ENCODE data around the gene ABCA4.
"Not testable (repeated sequence)": the region's sequence is repeated elsewhere in the genome, so short reads cannot be mapped to it uniquely, and the experiment has no call there.

The ABCA4 gene

DNA sequence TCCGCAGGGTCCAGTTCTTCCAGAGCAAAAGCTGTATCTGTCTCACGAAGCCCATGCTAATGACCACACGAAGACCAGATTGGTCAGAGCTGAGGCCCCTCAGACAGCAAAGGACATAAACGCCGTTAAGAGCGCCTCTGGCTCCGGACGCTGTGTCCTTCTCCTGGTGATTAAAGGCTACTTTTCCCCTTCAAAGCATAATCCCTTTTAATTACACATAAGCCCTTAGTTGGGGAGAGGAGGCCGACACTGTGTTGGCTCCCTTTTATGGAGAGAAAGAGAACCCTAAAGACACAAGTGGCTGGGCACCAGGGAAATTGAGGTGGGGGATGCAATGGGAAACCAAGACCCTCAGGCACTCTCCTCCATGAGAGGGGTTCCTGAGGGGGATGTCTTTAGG lies at the start of gene ABCA4:
ABCA4 (minus strand) TSS at position 158 of the 400 bp plus-strand sequence; CDS start at position 55, 103 bp downstream.
- Histone ChIP-seq H3F3A (ENCODE audit: insufficient read depth, low read length) (no peaks in the 10 kb centered on the region), H3K27ac (ENCODE audit: low read length) (no peak within 1 kb of the TSS), H3K9me3 (replicated peaks; ENCODE audit: insufficient read depth, low read length) (no peaks in the 10 kb centered on the region), H3K4me2 (ENCODE audit: low read depth, low read length) (no peak within 1 kb of the TSS), H3K9me2 (replicated peaks; ENCODE audit: insufficient read depth, low read length) (no peaks in the 10 kb centered on the region), H3K27me3 (replicated peaks; ENCODE audit: insufficient read depth, low read length) (peaks cover 6% of the 10 kb centered on the region), H4K20me1 (ENCODE audit: insufficient read depth, low read length) (no peaks in the 10 kb centered on the region), H3K9ac (ENCODE audit: low read length) (no peak within 1 kb of the TSS), H3K36me3 (replicated peaks; ENCODE audit: insufficient read depth, low read length) (no peaks in the 10 kb centered on the region), H3K4me1 (ENCODE audit: low read length) (no peaks in the 10 kb centered on the region), H3K79me2 (ENCODE audit: low read length) (no peaks in the 10 kb centered on the region), H3K4me3 (ENCODE audit: low read length) (no peak within 1 kb of the TSS), H2AFZ (ENCODE audit: low read length) (no peak within 1 kb of the TSS)
- no peak for DNase-seq
- no peak for TF ChIP-seq EZH2 (optimal IDR thresholded peaks at IDR 0.05; ENCODE audit: low read depth, low read length)
- TF ChIP-seq EZH2phosphoT487 (IDR thresholded peaks at IDR 0.05; ENCODE audit: low read length), result no peak
- TF ChIP-seq, protein P1, sequence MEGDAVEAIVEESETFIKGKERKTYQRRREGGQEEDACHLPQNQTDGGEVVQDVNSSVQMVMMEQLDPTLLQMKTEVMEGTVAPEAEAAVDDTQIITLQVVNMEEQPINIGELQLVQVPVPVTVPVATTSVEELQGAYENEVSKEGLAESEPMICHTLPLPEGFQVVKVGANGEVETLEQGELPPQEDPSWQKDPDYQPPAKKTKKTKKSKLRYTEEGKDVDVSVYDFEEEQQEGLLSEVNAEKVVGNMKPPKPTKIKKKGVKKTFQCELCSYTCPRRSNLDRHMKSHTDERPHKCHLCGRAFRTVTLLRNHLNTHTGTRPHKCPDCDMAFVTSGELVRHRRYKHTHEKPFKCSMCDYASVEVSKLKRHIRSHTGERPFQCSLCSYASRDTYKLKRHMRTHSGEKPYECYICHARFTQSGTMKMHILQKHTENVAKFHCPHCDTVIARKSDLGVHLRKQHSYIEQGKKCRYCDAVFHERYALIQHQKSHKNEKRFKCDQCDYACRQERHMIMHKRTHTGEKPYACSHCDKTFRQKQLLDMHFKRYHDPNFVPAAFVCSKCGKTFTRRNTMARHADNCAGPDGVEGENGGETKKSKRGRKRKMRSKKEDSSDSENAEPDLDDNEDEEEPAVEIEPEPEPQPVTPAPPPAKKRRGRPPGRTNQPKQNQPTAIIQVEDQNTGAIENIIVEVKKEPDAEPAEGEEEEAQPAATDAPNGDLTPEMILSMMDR (IDR thresholded peaks at IDR 0.05; ENCODE audit: low read length), result no peak

DNA sequence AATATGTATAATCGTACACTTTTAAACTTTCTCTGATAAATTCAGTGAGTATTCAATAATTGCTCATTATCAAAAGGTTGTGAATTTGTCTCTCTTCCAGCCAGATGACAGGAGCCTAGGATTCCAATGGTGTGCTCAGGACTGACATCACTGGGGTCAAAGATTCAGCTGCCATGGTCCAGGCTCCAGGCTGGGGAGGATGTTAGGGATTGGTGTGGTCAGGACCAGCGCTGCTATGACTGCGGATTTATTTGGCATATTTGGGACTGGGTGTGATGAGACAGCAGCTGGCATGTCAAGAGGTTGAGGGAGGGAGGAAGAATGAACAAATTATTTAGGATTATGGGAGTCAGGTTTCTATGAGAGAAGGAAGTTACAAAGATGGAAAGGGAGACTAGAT lies 48.2 kb upstream of the ABCA4 start:
- no peaks in the 10 kb centered on the region for H3F3A ChIP-seq (ENCODE audit: insufficient read depth, low read length)
- DNase-seq, result no peak
- TF ChIP-seq, protein P1 (IDR thresholded peaks at IDR 0.05; ENCODE audit: low read length), result no peak
- no peak for TF ChIP-seq EZH2 (optimal IDR thresholded peaks at IDR 0.05; ENCODE audit: low read depth, low read length)
- no peak for TF ChIP-seq EZH2phosphoT487 (IDR thresholded peaks at IDR 0.05; ENCODE audit: low read length)

DNA sequence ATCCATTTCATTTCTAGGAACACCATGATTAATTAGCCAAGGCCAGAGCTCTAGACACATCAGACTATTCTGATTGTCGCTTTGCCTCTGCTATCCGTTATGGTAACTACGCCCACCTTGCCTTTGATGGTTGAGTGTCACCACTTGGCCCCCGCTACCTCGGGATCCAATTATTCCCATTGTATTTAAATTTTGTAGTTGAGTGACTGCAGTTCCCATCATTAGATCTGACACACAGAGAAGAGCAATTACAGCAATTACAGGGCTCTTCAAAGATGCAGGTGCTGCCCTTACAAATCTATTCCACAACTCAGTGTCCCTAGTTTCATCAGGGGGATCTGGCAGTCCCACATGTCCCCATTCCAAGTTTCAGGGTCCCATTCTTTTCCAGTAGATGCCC lies 44.9 kb upstream of the ABCA4 start:
- H3K27me3 ChIP-seq (replicated peaks; ENCODE audit: insufficient read depth, low read length), result no peaks in the 10 kb centered on the region
- H3K9me3 ChIP-seq (replicated peaks; ENCODE audit: insufficient read depth, low read length), result no peaks in the 10 kb centered on the region
- H2AFZ ChIP-seq (ENCODE audit: low read length), result no peak overlapping the region

More for the DNA sequence above, 48.2 kb upstream of the ABCA4 start:
- Histone ChIP-seq H3K36me3 (replicated peaks; ENCODE audit: insufficient read depth, low read length) (no peaks in the 10 kb centered on the region), H3K9me2 (replicated peaks; ENCODE audit: insufficient read depth, low read length) (no peaks in the 10 kb centered on the region), H2AFZ (ENCODE audit: low read length) (no peak overlapping the region), H3K9ac (ENCODE audit: low read length) (no peak overlapping the region), H3K27ac (ENCODE audit: low read length) (no peak overlapping the region), H3K27me3 (replicated peaks; ENCODE audit: insufficient read depth, low read length) (no peaks in the 10 kb centered on the region), H4K20me1 (ENCODE audit: insufficient read depth, low read length) (no peaks in the 10 kb centered on the region), H3K9me3 (replicated peaks; ENCODE audit: insufficient read depth, low read length) (no peaks in the 10 kb centered on the region), H3K4me3 (ENCODE audit: low read length) (no peak overlapping the region), H3K79me2 (ENCODE audit: low read length) (no peaks in the 10 kb centered on the region), H3K4me1 (ENCODE audit: low read length) (no peaks in the 10 kb centered on the region; the same call in 1 of the 2 replicates), H3K4me2 (ENCODE audit: low read depth, low read length) (no peak overlapping the region)

DNA sequence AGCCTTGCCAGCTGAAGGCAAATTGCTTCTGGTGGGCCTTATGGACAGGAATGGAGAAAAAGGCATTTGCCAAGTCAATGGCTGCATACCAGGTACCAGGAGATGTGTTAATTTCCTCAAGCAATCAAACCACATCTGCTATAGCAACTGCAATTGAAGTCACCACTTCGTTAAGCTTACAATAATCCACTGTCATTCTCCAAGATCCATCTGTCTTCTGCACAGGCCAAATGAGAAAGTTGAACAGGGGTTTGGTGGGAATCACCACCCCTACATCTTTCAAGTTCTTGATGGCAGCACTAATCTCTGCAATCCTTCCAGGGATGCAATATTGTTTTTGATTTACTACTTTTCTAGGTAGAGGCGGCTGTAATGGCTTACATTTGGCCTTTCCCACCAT lies 43.9 kb upstream of the ABCA4 start:
- not testable (repeated sequence) for H3K36me3 ChIP-seq (replicated peaks; ENCODE audit: insufficient read depth, low read length); H3K27me3 ChIP-seq (replicated peaks; ENCODE audit: insufficient read depth, low read length); H3K9me3 ChIP-seq (replicated peaks; ENCODE audit: insufficient read depth, low read length); H3K79me2 ChIP-seq (ENCODE audit: low read length); H4K20me1 ChIP-seq (ENCODE audit: insufficient read depth, low read length); H3F3A ChIP-seq (ENCODE audit: insufficient read depth, low read length); H3K9ac ChIP-seq (ENCODE audit: low read length); H3K4me3 ChIP-seq (ENCODE audit: low read length); H3K4me2 ChIP-seq (ENCODE audit: low read depth, low read length); H3K27ac ChIP-seq (ENCODE audit: low read length); H2AFZ ChIP-seq (ENCODE audit: low read length); H3K4me1 ChIP-seq (ENCODE audit: low read length); H3K9me2 ChIP-seq (replicated peaks; ENCODE audit: insufficient read depth, low read length); DNase-seq

More for the DNA sequence above, 44.9 kb upstream of the ABCA4 start:
- no peak for TF ChIP-seq EZH2phosphoT487 (IDR thresholded peaks at IDR 0.05; ENCODE audit: low read length)
- TF ChIP-seq EZH2 (optimal IDR thresholded peaks at IDR 0.05; ENCODE audit: low read depth, low read length), result no peak
- TF ChIP-seq, protein P1 (IDR thresholded peaks at IDR 0.05; ENCODE audit: low read length), result no peak
- DNase-seq, result no peak
- no peak overlapping the region for H3K9ac ChIP-seq (ENCODE audit: low read length)
- no peaks in the 10 kb centered on the region for H3K36me3 ChIP-seq (replicated peaks; ENCODE audit: insufficient read depth, low read length)
- no peak overlapping the region for H3K27ac ChIP-seq (ENCODE audit: low read length)
- no peak overlapping the region for H3K4me3 ChIP-seq (ENCODE audit: low read length)
- no peak overlapping the region for H3K4me2 ChIP-seq (ENCODE audit: low read depth, low read length)
- H4K20me1 ChIP-seq (ENCODE audit: insufficient read depth, low read length), result no peaks in the 10 kb centered on the region
- no peaks in the 10 kb centered on the region for H3K9me2 ChIP-seq (replicated peaks; ENCODE audit: insufficient read depth, low read length)
- H3K79me2 ChIP-seq (ENCODE audit: low read length), result no peaks in the 10 kb centered on the region
- no peaks in the 10 kb centered on the region for H3K4me1 ChIP-seq (ENCODE audit: low read length)
- no peaks in the 10 kb centered on the region for H3F3A ChIP-seq (ENCODE audit: insufficient read depth, low read length)

DNA sequence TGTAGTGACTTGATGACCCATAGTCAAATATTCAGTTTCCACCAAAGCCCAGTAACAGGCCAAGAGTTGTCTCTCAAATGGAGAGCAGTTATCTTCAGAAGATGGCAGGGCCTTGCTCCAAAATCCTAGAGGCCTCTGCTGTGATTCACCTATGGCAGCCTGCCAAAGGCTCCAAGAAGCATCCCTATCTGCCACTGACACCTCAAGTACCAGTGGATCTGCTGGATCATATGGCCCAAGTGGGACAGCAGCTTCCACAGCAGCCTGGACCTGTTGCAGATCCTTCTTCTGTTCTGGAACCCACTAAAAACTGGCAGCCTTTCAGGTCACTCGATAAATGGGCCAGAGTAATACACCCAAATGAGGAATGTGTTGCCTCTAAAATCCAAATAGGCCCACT lies 43.2 kb upstream of the ABCA4 start:
- H3K79me2 ChIP-seq (ENCODE audit: low read length); H3K9me2 ChIP-seq (replicated peaks; ENCODE audit: insufficient read depth, low read length); H3K27ac ChIP-seq (ENCODE audit: low read length); H3K36me3 ChIP-seq (replicated peaks; ENCODE audit: insufficient read depth, low read length); H3K9me3 ChIP-seq (replicated peaks; ENCODE audit: insufficient read depth, low read length); H3K4me3 ChIP-seq (ENCODE audit: low read length); H3F3A ChIP-seq (ENCODE audit: insufficient read depth, low read length); H3K4me1 ChIP-seq (ENCODE audit: low read length); H4K20me1 ChIP-seq (ENCODE audit: insufficient read depth, low read length); H3K27me3 ChIP-seq (replicated peaks; ENCODE audit: insufficient read depth, low read length); H3K4me2 ChIP-seq (ENCODE audit: low read depth, low read length); H3K9ac ChIP-seq (ENCODE audit: low read length); DNase-seq; H2AFZ ChIP-seq (ENCODE audit: low read length): not testable (repeated sequence)

DNA sequence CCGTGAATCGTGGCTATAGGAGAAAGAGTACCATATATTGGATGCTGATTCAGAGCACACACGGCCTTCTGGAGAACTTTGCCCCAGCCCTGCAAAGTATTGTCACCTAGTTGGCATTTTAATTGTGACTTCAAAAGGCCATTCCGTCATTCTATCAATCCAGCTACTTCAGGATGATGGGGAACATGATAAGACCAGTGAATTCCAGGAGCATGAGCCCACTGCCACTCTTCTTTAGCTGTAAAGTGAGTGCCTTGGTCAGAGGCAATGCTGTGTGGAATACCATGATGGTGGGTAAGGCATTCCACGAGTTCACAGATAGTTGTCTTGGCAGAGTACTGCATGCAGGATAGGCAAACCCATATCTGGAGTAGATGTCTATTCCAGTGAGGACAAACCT lies 42.3 kb upstream of the ABCA4 start:
- not testable (repeated sequence) for H3F3A ChIP-seq (ENCODE audit: insufficient read depth, low read length); H3K9ac ChIP-seq (ENCODE audit: low read length); H3K4me3 ChIP-seq (ENCODE audit: low read length); H3K27me3 ChIP-seq (replicated peaks; ENCODE audit: insufficient read depth, low read length); H3K4me1 ChIP-seq (ENCODE audit: low read length); H3K79me2 ChIP-seq (ENCODE audit: low read length); H3K36me3 ChIP-seq (replicated peaks; ENCODE audit: insufficient read depth, low read length); H3K9me3 ChIP-seq (replicated peaks; ENCODE audit: insufficient read depth, low read length); H3K27ac ChIP-seq (ENCODE audit: low read length); H4K20me1 ChIP-seq (ENCODE audit: insufficient read depth, low read length); H3K4me2 ChIP-seq (ENCODE audit: low read depth, low read length); H3K9me2 ChIP-seq (replicated peaks; ENCODE audit: insufficient read depth, low read length); H2AFZ ChIP-seq (ENCODE audit: low read length); DNase-seq
